Measurements from ENCODE around the gene NMU.
"Not testable (repeated sequence)": the region's sequence is repeated elsewhere in the genome, so short reads cannot be mapped to it uniquely, and the experiment has no call there.

Gene NMU

GRCh38 chr4:55635741-55636655, at the start of gene NMU:
TSS of gene NMU (minus strand) at chr4:55636298. CDS start at chr4:55636192, 106 bp downstream.
- TF ChIP-seq CTCF (IDR thresholded peaks at IDR 0.05; ENCODE audit: borderline replicate concordance, control extremely low read depth, extremely low read depth, insufficient read depth, missing control alignments) = peak; percentile 30
- DNase-seq (ENCODE audit: low spot score) = peak; percentile 70

GRCh38 chr4:55684276-55684675, 48.2 kb upstream of the NMU start:
- DNase-seq (ENCODE audit: low spot score) = no peak
- no peak for TF ChIP-seq CTCF (IDR thresholded peaks at IDR 0.05; ENCODE audit: borderline replicate concordance, control extremely low read depth, extremely low read depth, insufficient read depth, missing control alignments)
- in situ Hi-C loops (cut with MboI; ENCODE audit: low sequenced_read_pairs, unreplicated experiment) = no loop called here

More at GRCh38 chr4:55635741-55636655, at the start of gene NMU:
- in situ Hi-C loops (cut with MboI; ENCODE audit: low sequenced_read_pairs, unreplicated experiment) = no loop called here

GRCh38 chr4:55682797-55683196, 46.7 kb upstream of the NMU start:
- in situ Hi-C loops (cut with MboI; ENCODE audit: low sequenced_read_pairs, unreplicated experiment); DNase-seq (ENCODE audit: low spot score): not testable (repeated sequence)

GRCh38 chr4:55682295-55682694, 46.2 kb upstream of the NMU start:
- in situ Hi-C loops (cut with MboI; ENCODE audit: low sequenced_read_pairs, unreplicated experiment) = no loop called here
- no peak for TF ChIP-seq CTCF (IDR thresholded peaks at IDR 0.05; ENCODE audit: borderline replicate concordance, control extremely low read depth, extremely low read depth, insufficient read depth, missing control alignments)
- no peak for DNase-seq (ENCODE audit: low spot score)

- in situ Hi-C loops (cut with MboI; ENCODE audit: low sequenced_read_pairs, unreplicated experiment) = no loop called here
- DNase-seq (ENCODE audit: low spot score) = no peak
- TF ChIP-seq CTCF (IDR thresholded peaks at IDR 0.05; ENCODE audit: borderline replicate concordance, control extremely low read depth, extremely low read depth, insufficient read depth, missing control alignments) = no peak
Observed at GRCh38 chr4:55681430-55681829, 45.3 kb upstream of the NMU start.

GRCh38 chr4:55675196-55675793, 39.2 kb upstream of the NMU start:
- in situ Hi-C loops (cut with MboI; ENCODE audit: low sequenced_read_pairs, unreplicated experiment) = no loop called here
- DNase-seq (ENCODE audit: low spot score) = no peak
- TF ChIP-seq CTCF (IDR thresholded peaks at IDR 0.05; ENCODE audit: borderline replicate concordance, control extremely low read depth, extremely low read depth, insufficient read depth, missing control alignments) = no peak

- in situ Hi-C loops (cut with MboI; ENCODE audit: low sequenced_read_pairs, unreplicated experiment) = no loop called here
- no peak for DNase-seq (ENCODE audit: low spot score)
- no peak for TF ChIP-seq CTCF (IDR thresholded peaks at IDR 0.05; ENCODE audit: borderline replicate concordance, control extremely low read depth, extremely low read depth, insufficient read depth, missing control alignments)
Observed at GRCh38 chr4:55673424-55673823, 37.3 kb upstream of the NMU start.

Measured in GM13976 (cell line).